Mesenchymal stem cell (in vitro differentiated cells and primary cell): ENCODE data around the gene DTX1.

Experiments used
- DNase-seq: peaks from one replicate; pipeline ENCODE4 v3.0.0-alpha.2; 2013
- H2AFZ ChIP-seq: one replicate; pipeline ENCODE4 v1.6.1; 2013; ENCODE audit warnings: low read depth, mild to moderate bottlenecking, control low read depth, inconsistent platforms, low read length, moderate library complexity
- H2AK5ac ChIP-seq: 2 replicates; pipeline ENCODE4 v1.6.1; 2013; ENCODE audit warnings: low read length, moderate library complexity, mild to moderate bottlenecking, inconsistent platforms; ENCODE audit not compliant: severe bottlenecking
- H2BK120ac ChIP-seq: one replicate; pipeline ENCODE4 v1.6.1; 2013; ENCODE audit warnings: low read depth, mild to moderate bottlenecking, inconsistent platforms, low read length, moderate library complexity
- H2BK12ac ChIP-seq, 2 experiments: one replicate each; pipeline ENCODE4 v1.6.1; 2013; ENCODE audit warnings: inconsistent platforms in 2 of 2, low read length in 2 of 2, mild to moderate bottlenecking in 2 of 2, moderate library complexity in 2 of 2, control low read depth in 1 of 2
- H2BK15ac ChIP-seq: one replicate; pipeline ENCODE4 v1.6.1; 2013; ENCODE audit warnings: mild to moderate bottlenecking, low read depth, inconsistent platforms; ENCODE audit not compliant: poor library complexity, severe bottlenecking
- H2BK5ac ChIP-seq: 2 replicates; pipeline ENCODE4 v1.6.1; 2013; ENCODE audit warnings: low read depth, mild to moderate bottlenecking, low read length, control low read depth, inconsistent platforms; ENCODE audit not compliant: poor library complexity, severe bottlenecking
- H3K14ac ChIP-seq, 2 experiments: one replicate each; pipeline ENCODE4 v1.6.1; 2013; ENCODE audit warnings: inconsistent platforms in 2 of 2, low read length in 2 of 2, control low read depth in 1 of 2, mild to moderate bottlenecking in 1 of 2, moderate library complexity in 1 of 2
- H3K18ac ChIP-seq, 2 experiments: one replicate each; pipeline ENCODE4 v1.6.1; 2013; ENCODE audit warnings: inconsistent platforms in 2 of 2, low read length in 2 of 2, control low read depth in 1 of 2, low read depth in 1 of 2, mild to moderate bottlenecking in 1 of 2
- H3K23ac ChIP-seq, 2 experiments: one replicate each; pipeline ENCODE4 v1.6.1; 2013; ENCODE audit warnings: inconsistent platforms in 2 of 2, low read length in 2 of 2, mild to moderate bottlenecking in 2 of 2, moderate library complexity in 2 of 2, control low read depth in 1 of 2
- H3K27ac ChIP-seq: 2 replicates; pipeline ENCODE4 v1.5.1; 2013; ENCODE audit warnings: mild to moderate bottlenecking, moderate library complexity, low read length, control low read depth, inconsistent platforms; ENCODE audit not compliant: poor library complexity, severe bottlenecking
- H3K27me3 ChIP-seq, 2 experiments: 2 replicates each; pipeline versions ENCODE4 v1.6.1 to v1.7.0; 2013; ENCODE audit warnings: low read length in 2 of 2, mild to moderate bottlenecking in 2 of 2, moderate library complexity in 2 of 2, control low read depth in 1 of 2, inconsistent platforms in 1 of 2; ENCODE audit not compliant: control insufficient read depth in 1 of 2, insufficient read depth in 1 of 2
- H3K36me3 ChIP-seq, 2 experiments: 2 replicates each; pipeline versions ENCODE4 v1.6.1 to v1.7.0; 2013; ENCODE audit warnings: low read length in 2 of 2, control low read depth in 1 of 2, inconsistent platforms in 1 of 2, low read depth in 1 of 2, mild to moderate bottlenecking in 1 of 2; ENCODE audit not compliant: insufficient read depth in 2 of 2, control insufficient read depth in 1 of 2
- H3K4ac ChIP-seq, 2 experiments: one replicate each; pipeline ENCODE4 v1.6.1; 2013; ENCODE audit warnings: inconsistent platforms in 2 of 2, low read length in 2 of 2, mild to moderate bottlenecking in 2 of 2, moderate library complexity in 2 of 2, control low read depth in 1 of 2, low read depth in 1 of 2
- H3K4me1 ChIP-seq: 2 replicates; pipeline ENCODE4 v1.6.1; 2013; ENCODE audit warnings: low read depth, low read length, control low read depth; ENCODE audit not compliant: control insufficient read depth, insufficient read depth
- H3K4me2 ChIP-seq: 2 replicates; pipeline ENCODE4 v1.6.1; 2013; ENCODE audit warnings: low read length, mild to moderate bottlenecking, inconsistent platforms; ENCODE audit not compliant: poor library complexity, severe bottlenecking
- H3K4me3 ChIP-seq, 2 experiments: 2 replicates each; pipeline versions ENCODE4 v1.5.1 to v1.7.0; 2013; ENCODE audit warnings: low read length in 2 of 2, mild to moderate bottlenecking in 2 of 2, control low read depth in 1 of 2, low read depth in 1 of 2; ENCODE audit not compliant: insufficient read depth in 1 of 2
- H3K79me1 ChIP-seq: replicated peaks from 2 replicates; pipeline ENCODE4 v1.6.1; 2013; ENCODE audit warnings: mild to moderate bottlenecking, control low read depth, low read length, inconsistent platforms; ENCODE audit not compliant: poor library complexity, severe bottlenecking
- H3K9ac ChIP-seq: 2 replicates; pipeline ENCODE4 v1.7.0; 2013; ENCODE audit warnings: mild to moderate bottlenecking, low read length, moderate library complexity
- H3K9me3 ChIP-seq: 2 replicates; pipeline ENCODE4 v1.7.0; 2013; ENCODE audit warnings: mild to moderate bottlenecking, low read length; ENCODE audit not compliant: control insufficient read depth
- H4K8ac ChIP-seq: one replicate; pipeline ENCODE4 v1.6.1; 2013; ENCODE audit warnings: inconsistent platforms, mild to moderate bottlenecking, low read length, moderate library complexity
- H4K91ac ChIP-seq: one replicate; pipeline ENCODE4 v1.6.1; 2013; ENCODE audit warnings: mild to moderate bottlenecking, low read length, inconsistent platforms
- WGBS: methylation state at CpG from one replicate; pipeline ENCODE4 v1.1.7; 2013; ENCODE audit warnings: mixed read lengths; 5-methylcytosine and 5-hydroxymethylcytosine counted together

DTX1 gene

GRCh38 chr12:113133036-113133435, 76.5 kb downstream of the DTX1 start:
- Histone ChIP-seq H3K27ac (no peak overlapping the region), H3K18ac (no peak overlapping the region), H4K8ac (no peak overlapping the region), H3K9me3 (no peaks in the 10 kb centered on the region), H2AK5ac (no peak overlapping the region), H3K4me3 (no peak overlapping the region), H2BK5ac (no peak overlapping the region), H3K4me2 (no peak overlapping the region), H4K91ac (no peak overlapping the region), H3K36me3 (no peaks in the 10 kb centered on the region), H3K4me1 (peaks cover 35% of the 10 kb centered on the region), H2BK120ac (no peak overlapping the region), H2BK15ac (no peak overlapping the region), H3K79me1 (no peaks in the 10 kb centered on the region), H3K9ac (no peak overlapping the region), H3K14ac (no peak overlapping the region), H3K4ac (no peak overlapping the region), H2AFZ (no peak overlapping the region), H3K23ac (no peak overlapping the region), H2BK12ac (no peak overlapping the region), H3K27me3 (peaks cover 60 to 74% of the 10 kb centered on the region in 2 experiments)
- 47% methylated on average over 6 of the region's 6 CpGs for WGBS
- no peak for DNase-seq

GRCh38 chr12:113133666-113134065, 77.1 kb downstream of the DTX1 start:
- Histone ChIP-seq H2BK120ac (no peak overlapping the region), H3K23ac (no peak overlapping the region), H3K14ac (no peak overlapping the region), H3K4me2 (no peak overlapping the region), H3K4ac (no peak overlapping the region), H2AK5ac (no peak overlapping the region), H3K27ac (no peak overlapping the region), H3K9me3 (no peaks in the 10 kb centered on the region), H4K8ac (no peak overlapping the region), H3K27me3 (peaks cover 53 to 72% of the 10 kb centered on the region in 2 experiments), H2AFZ (no peak overlapping the region), H3K36me3 (no peaks in the 10 kb centered on the region), H2BK12ac (no peak overlapping the region), H4K91ac (no peak overlapping the region), H3K18ac (no peak overlapping the region), H3K9ac (no peak overlapping the region), H2BK5ac (no peak overlapping the region), H3K4me3 (no peak overlapping the region), H2BK15ac (no peak overlapping the region), H3K79me1 (no peaks in the 10 kb centered on the region), H3K4me1 (peaks cover 38% of the 10 kb centered on the region)
- 64% methylated on average over 3 of the region's 3 CpGs for WGBS
- DNase-seq = no peak

GRCh38 chr12:113134071-113134470, 77.5 kb downstream of the DTX1 start:
- whole genome bisulfite sequencing = 75% methylated on average over 2 of the region's 2 CpGs
- Histone ChIP-seq H3K9me3 (no peaks in the 10 kb centered on the region), H3K4me1 (peaks cover 41% of the 10 kb centered on the region), H2BK5ac (no peak overlapping the region), H3K18ac (no peak overlapping the region), H2BK120ac (no peak overlapping the region), H3K4me3 (no peak overlapping the region), H3K27ac (no peak overlapping the region), H2BK15ac (no peak overlapping the region), H3K9ac (no peak overlapping the region), H3K36me3 (no peaks in the 10 kb centered on the region), H4K91ac (no peak overlapping the region), H2AK5ac (no peak overlapping the region), H3K79me1 (no peaks in the 10 kb centered on the region), H3K27me3 (peaks cover 49 to 69% of the 10 kb centered on the region in 2 experiments), H2AFZ (no peak overlapping the region), H3K4me2 (no peak overlapping the region), H2BK12ac (no peak overlapping the region), H3K4ac (no peak overlapping the region), H4K8ac (no peak overlapping the region), H3K23ac (no peak overlapping the region), H3K14ac (no peak overlapping the region)
- DNase-seq = no peak

- Histone ChIP-seq H3K79me1 (no peaks in the 10 kb centered on the region), H2BK120ac (no peak overlapping the region), H3K9ac (no peak overlapping the region), H3K36me3 (no peaks in the 10 kb centered on the region), H2BK5ac (no peak overlapping the region), H3K27ac (no peak overlapping the region), H3K27me3 (peaks cover 45 to 64% of the 10 kb centered on the region in 2 experiments), H2AFZ (no peak overlapping the region), H3K14ac (no peak overlapping the region), H4K8ac (no peak overlapping the region), H2BK15ac (no peak overlapping the region), H3K23ac (no peak overlapping the region), H3K9me3 (no peaks in the 10 kb centered on the region), H2AK5ac (no peak overlapping the region), H3K4ac (no peak overlapping the region), H3K18ac (no peak overlapping the region), H3K4me1 (peaks cover 43% of the 10 kb centered on the region), H2BK12ac (no peak overlapping the region), H4K91ac (no peak overlapping the region), H3K4me3 (no peak overlapping the region), H3K4me2 (no peak overlapping the region)
- 67% methylated on average over 6 of the region's 6 CpGs for WGBS
- no peak for DNase-seq
These were observed 78.0 kb downstream of the DTX1 start for GRCh38 chr12:113134521-113134951.
